GM19035 (cell line): ENCODE data around the gene PHF20.
"Not testable (repeated sequence)": the region's sequence is repeated elsewhere in the genome, so short reads cannot be mapped to it uniquely, and the experiment has no call there.

Experiments
- ATAC-seq: cut with Tn5 transposase; IDR thresholded peaks from one replicate; pipeline ENCODE4 v1.9.1; 2021; ENCODE audit not compliant: unreplicated experiment

Gene PHF20

DNA sequence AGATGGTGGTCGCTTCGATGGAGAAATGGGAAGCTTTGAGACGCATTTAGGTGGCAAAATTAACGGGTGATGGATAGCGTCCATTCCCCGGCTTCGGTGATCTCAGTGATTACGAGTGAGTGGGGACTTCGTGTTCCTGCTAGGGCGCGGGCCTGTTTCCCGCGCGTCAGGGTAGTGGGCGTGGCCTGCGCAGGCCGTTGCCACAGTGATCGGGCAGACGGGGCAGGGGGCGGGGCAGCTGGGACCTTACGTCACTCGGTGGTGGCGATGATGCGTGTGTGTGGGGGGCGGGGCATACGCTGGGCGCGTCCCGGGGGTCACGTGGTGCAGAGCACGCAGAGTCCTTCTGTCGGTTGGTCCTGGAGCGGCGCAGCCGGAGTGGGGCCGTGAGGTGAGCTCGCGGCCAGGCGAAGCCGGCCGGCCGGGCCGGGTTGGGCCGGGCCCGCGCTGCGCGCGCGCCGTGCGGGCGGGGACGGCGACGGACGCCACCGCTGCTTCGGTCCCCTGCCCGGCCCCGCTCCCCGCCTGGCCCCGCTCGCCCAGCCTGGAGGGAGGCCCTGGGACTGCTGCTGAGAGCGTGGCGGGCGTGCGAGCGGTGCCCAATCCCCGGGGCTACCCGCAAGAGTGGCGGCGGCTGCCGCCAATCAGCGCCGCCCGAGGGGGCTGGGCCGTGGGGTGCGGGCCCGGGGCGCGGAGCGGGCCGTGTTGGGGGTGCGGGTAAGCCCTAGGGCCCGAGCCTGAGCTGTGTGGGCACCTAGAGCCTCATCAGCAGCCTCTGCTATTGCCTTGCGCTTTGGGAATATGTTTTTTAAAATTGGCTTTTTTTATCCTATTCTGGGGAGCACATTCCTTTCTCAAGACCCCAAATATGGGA, at the start of gene PHF20:
PHF20 (plus strand) TSS at position 327 of the 874 bp plus-strand sequence. CDS start 29,508 bp downstream, outside the sequence.
- peak; percentile 75 for ATAC-seq

- not testable (repeated sequence) for ATAC-seq
These were observed 48.6 kb upstream of the PHF20 start for GRCh38 chr20:35723275-35723639.

DNA sequence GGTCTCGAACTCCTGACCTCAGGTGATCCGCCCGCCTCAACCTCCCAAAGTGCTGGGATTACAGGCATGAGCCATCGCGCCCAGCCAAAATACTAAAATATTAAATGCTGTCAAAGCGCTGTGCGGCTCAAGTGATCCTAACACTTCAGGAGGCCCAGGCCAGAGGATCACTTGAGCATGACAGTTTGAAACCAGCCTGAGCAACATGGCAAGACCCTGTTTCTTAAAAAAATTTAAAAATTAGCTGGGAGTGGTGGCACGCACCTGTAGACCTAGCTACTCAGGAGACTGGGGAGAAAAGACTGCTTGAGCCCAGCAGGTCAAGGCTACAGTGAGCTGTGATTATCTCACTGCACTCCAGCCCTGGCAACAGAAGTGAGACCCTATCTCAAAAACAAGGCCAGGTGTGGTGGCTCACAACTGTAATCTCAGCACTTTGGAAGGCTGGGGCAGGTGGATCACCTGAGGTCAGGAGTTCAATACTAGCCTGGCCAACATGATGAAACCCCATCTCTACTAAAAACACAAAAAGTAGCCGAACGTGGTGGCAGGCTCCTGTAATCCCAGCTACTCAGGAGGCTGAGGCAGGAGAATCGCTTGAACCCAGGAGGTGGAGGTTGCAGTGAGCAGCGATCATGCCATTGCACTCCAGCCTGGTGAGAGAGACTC, 48.0 kb upstream of the PHF20 start:
- not testable (repeated sequence) for ATAC-seq

DNA sequence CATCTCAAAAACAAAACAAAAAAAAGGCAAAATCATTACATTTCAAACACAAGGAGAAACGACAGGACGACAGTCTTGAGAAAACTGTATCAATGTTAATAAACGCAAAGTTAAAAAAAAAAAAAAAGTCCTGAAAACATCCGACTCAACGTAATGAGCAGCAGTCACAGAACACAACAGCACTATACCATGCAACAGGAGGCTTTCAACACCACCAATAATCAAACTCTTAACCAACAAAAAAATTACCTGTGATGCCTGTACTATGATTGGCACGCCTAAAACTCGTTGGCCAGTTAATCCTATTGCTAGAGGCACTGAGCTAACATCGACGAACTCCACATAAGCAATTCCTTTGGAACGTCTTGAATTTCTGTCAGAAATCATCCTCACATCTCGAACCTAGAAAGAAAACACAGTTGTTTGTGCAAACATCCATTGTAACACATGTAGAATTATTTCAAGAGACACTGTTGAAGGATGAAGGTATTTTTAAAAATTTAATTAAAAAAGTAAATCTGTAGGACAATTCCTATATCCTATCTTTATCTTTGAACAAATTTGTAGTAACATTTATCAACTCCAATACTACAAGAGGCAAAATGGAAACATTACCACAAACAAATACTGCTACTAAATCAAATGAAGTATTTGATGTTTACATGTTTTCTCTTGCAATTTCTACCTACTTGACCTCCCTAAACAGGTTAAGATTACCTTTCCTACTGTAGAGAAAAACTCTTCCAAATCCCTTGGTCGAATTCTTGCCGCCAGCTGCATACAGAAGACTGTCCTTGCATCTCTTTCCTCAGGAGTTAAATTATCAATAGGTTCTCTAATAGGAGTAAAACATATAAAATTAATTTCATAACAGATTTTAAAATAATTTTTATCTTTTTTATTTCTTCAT, 47.2 kb upstream of the PHF20 start:
- no peak for ATAC-seq

- ATAC-seq, result no peak
These were observed 44.7 kb upstream of the PHF20 start for GRCh38 chr20:35726842-35727711.

- ATAC-seq, result no peak
These were observed 42.5 kb upstream of the PHF20 start for GRCh38 chr20:35729283-35729807.

GRCh38 chr20:35729836-35730582, 41.8 kb upstream of the PHF20 start:
- ATAC-seq, result no peak

- ATAC-seq, result no peak
These were observed 41.0 kb upstream of the PHF20 start for GRCh38 chr20:35730583-35731468.

- no peak for ATAC-seq
These were observed 40.4 kb upstream of the PHF20 start for GRCh38 chr20:35731469-35731788.

GRCh38 chr20:35731862-35732643, 39.8 kb upstream of the PHF20 start:
- no peak for ATAC-seq

GRCh38 chr20:35732644-35732982, 39.2 kb upstream of the PHF20 start:
- ATAC-seq, result no peak

- no peak for ATAC-seq
These were observed 37.4 kb upstream of the PHF20 start for GRCh38 chr20:35734374-35734773.

GRCh38 chr20:35734777-35735649, 36.8 kb upstream of the PHF20 start:
- ATAC-seq, result no peak

GRCh38 chr20:35735826-35736470, 35.9 kb upstream of the PHF20 start:
- ATAC-seq, result no peak

GRCh38 chr20:35737865-35738333, 33.9 kb upstream of the PHF20 start:
- no peak for ATAC-seq
